Left ventricle myocardium inferior (tissue), 1 donor: Measurements from ENCODE around the gene ANKRD13B. TPM values are rescaled to one million over a fixed set of nuclear protein-coding genes. Genes with fewer than 3 reads are reported as not detected.

Experiments
- DNase-seq: peaks from one replicate; pipeline ENCODE4 v3.0.0-alpha.2; 2020
- H3K27ac ChIP-seq: fragments of 200-600 bp; replicated peaks from 2 replicates; pipeline ENCODE4 v1.8.0; 2021
- H3K27me3 ChIP-seq: fragments of 200-600 bp; 2 replicates; pipeline ENCODE4 v1.8.0; 2021; ENCODE audit warnings: low read depth
- H3K36me3 ChIP-seq: fragments of 200-600 bp; 2 replicates; pipeline ENCODE4 v1.8.0; 2021
- H3K4me1 ChIP-seq: fragments of 200-600 bp; 2 replicates; pipeline ENCODE4 v1.8.0; 2021
- H3K4me3 ChIP-seq: fragments of 200-600 bp; 2 replicates; pipeline ENCODE4 v1.8.0; 2021; ENCODE audit warnings: mild to moderate bottlenecking, moderate library complexity
- H3K9me3 ChIP-seq: fragments of 200-600 bp; replicated peaks from 2 replicates; pipeline ENCODE4 v1.8.0; 2021
- CTCF ChIP-seq: fragments of 200-600 bp; IDR thresholded peaks from 2 replicates; pipeline ENCODE4 v1.8.0; 2021; ENCODE audit warnings: antibody characterized with exemption, mild to moderate bottlenecking, borderline replicate concordance
- intact Hi-C: fragments of 100-400 bp; cut with micrococcal nuclease; formaldehyde crosslinking; loops from one replicate; pipeline ENCODE4 v1.11.0; 2022
- total RNA-seq: library from RNA; stranded (reverse); fragmentation: NEBNext Ultra II Directional; extraction: Animal tissue kit (Norgen Biotek cat#: 25700); gene quantifications from one replicate; pipeline ENCODE4 v1.2.1, GENCODE V29; 2021
- donor health status: DM: no; HTN: yes; CAD: no; lungs with severe emphysema.

The ANKRD13B gene
- total RNA-seq, 1 donor from 2014 or later, result 5.9 TPM

DNA sequence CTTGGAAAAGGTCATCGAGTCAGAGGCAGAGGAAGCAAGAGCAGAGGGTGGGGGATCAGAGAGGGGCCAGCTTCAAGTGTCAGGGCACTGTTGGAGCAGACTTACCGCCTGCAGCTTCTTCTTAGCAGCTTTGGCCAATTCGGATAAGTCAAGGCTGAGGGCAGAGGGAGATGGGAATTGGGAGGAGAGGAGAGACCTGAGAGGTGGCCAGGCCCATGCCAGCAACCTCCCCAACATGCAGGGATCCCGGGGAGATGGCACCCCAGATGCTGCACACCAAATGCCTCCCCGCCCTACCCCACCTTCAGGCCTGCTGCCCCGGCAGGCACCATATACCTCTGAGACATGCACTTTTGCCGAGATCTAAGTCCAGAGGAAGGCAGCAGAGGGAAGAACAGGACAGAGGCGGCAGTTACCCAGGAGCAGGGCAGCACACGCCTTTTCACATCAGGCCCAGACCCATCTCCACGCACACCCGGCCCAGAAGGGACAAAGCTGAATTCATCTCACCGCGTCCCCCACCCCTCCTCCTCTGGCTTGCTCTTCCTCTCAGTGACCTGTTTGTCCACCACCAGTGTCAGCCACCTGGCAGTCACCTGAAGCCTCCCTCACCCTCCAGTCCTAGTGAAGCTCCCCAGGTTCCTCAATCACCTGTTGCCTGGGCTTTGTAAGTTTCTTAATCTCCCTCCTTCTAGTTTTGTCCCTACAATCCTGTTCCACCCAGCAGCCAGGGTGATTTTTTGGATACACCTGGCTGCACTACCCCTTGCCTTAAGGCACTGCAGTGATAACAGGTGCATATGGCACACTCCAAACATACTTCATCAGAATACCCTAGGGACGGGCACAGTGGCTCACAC lies 14.1 kb upstream of the ANKRD13B start:
- Histone ChIP-seq H3K9me3 (no peaks in the 10 kb centered on the region), H3K27ac (no peak overlapping the region), H3K4me3 (no peak overlapping the region), H3K36me3 (peaks cover 92% of the 10 kb centered on the region), H3K27me3 (no peaks in the 10 kb centered on the region), H3K4me1 (peaks cover 30% of the 10 kb centered on the region)
- no peak for TF ChIP-seq CTCF
- DNase-seq, result no peak
- intact Hi-C loops, result no loop called here

GRCh38 chr17:29579866-29580771 lies 12.8 kb upstream of the ANKRD13B start:
- H3K27ac ChIP-seq, result peak overlapping the region; percentile 39

GRCh38 chr17:29581583-29582253 lies 11.2 kb upstream of the ANKRD13B start:
- H3K4me1 ChIP-seq, result peaks cover 58% of the 10 kb centered on the region
- no peaks in the 10 kb centered on the region for H3K9me3 ChIP-seq
- H3K27me3 ChIP-seq, result no peaks in the 10 kb centered on the region
- TF ChIP-seq CTCF, result no peak
- DNase-seq, result peak; percentile 14
- no peak overlapping the region for H3K27ac ChIP-seq
- peaks cover 64% of the 10 kb centered on the region for H3K36me3 ChIP-seq
- intact Hi-C loops, result no loop called here
- H3K4me3 ChIP-seq, result no peak overlapping the region

More at GRCh38 chr17:29579866-29580771, 12.8 kb upstream of the ANKRD13B start:
- Histone ChIP-seq H3K4me3 (no peak overlapping the region), H3K36me3 (peaks cover 80% of the 10 kb centered on the region), H3K27me3 (no peaks in the 10 kb centered on the region), H3K9me3 (no peaks in the 10 kb centered on the region), H3K4me1 (peaks cover 43% of the 10 kb centered on the region)
- intact Hi-C loops, result no loop called here
- TF ChIP-seq CTCF, result peak; percentile 93
- peak; percentile 82 for DNase-seq

DNA sequence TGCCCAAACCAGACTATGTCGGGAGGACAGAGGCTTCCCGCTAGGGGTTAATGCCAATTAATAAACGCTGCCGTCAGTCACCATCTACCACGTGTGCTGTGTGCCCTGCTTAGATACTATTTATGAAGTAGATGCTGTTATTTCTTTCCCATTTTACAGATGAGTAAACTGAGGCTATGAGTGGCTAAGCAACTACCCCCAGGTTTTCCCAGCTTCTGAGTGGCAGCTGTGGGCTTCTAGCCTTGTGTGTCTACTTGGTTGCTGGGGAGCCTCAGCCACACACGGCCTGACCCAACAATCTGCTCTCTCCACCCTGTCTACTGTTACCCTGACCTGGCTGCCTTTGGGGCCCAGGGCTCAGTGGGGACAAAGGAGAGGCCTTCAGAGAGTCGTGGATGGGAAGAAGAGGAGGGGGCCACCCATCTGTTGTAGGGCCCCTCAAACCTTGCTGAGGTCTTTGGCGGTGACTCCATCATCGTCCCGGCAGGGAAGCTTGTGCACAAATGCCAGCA lies 10.6 kb upstream of the ANKRD13B start:
- no peak for DNase-seq

More for the DNA sequence above, 10.6 kb upstream of the ANKRD13B start:
- TF ChIP-seq CTCF, result no peak
- H3K27me3 ChIP-seq, result no peaks in the 10 kb centered on the region
- no peak overlapping the region for H3K4me3 ChIP-seq
- intact Hi-C loops, result no loop called here
- H3K27ac ChIP-seq, result peak overlapping the region; percentile 5
- peaks cover 58% of the 10 kb centered on the region for H3K36me3 ChIP-seq
- H3K9me3 ChIP-seq, result no peaks in the 10 kb centered on the region
- peaks cover 64% of the 10 kb centered on the region for H3K4me1 ChIP-seq
